Astrocyte of the spinal cord (primary cell): ENCODE data around the gene PHOSPHO2.

Source experiments
- DNase-seq: peaks from one replicate; pipeline ENCODE4 v3.0.0; 2011; ENCODE audit warnings: low read depth, low spot score
- H3K4me3 ChIP-seq: 2 replicates; pipeline ENCODE4 v1.5.1; 2011; ENCODE audit warnings: low read depth, mild to moderate bottlenecking, low read length, moderate library complexity
- CTCF ChIP-seq: IDR thresholded peaks from 2 replicates; pipeline ENCODE4 v1.5.1; 2012; ENCODE audit warnings: low read depth, mild to moderate bottlenecking, low read length, inconsistent platforms
- in situ Hi-C: cut with HindIII; loops from 2 replicates; pipeline ENCODE4 v1.10.0; 2017; ENCODE audit warnings: low sequenced_read_pairs

Gene PHOSPHO2

DNA sequence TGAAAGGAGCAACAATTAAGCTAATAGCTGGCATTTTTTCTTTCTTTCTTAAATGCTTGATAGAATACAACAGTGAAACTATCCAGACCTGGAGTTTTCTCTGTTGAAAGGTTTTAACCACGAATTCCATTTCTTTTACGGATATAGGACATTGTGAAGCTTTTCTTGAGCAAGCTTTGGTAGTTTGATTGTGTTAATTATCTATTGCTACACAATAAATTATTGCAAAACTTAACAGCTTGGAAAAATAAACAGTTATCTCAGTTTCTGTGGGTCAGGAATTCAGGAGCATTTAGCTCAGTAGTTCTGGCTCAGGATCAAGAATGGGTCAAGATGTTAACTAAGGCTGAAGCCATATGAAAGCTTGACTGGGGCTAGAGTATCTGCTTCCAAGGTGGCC lies 11.7 kb downstream of the PHOSPHO2 start:
- TF ChIP-seq CTCF, result no peak
- no peak for DNase-seq
- H3K4me3 ChIP-seq, result no peak overlapping the region
- in situ Hi-C loops, result no loop called here

GRCh38 chr2:169707626-169708025 lies 13.4 kb downstream of the PHOSPHO2 start:
- in situ Hi-C loops, result no loop called here
- no peak for TF ChIP-seq CTCF
- H3K4me3 ChIP-seq, result no peak overlapping the region
- DNase-seq, result no peak

DNA sequence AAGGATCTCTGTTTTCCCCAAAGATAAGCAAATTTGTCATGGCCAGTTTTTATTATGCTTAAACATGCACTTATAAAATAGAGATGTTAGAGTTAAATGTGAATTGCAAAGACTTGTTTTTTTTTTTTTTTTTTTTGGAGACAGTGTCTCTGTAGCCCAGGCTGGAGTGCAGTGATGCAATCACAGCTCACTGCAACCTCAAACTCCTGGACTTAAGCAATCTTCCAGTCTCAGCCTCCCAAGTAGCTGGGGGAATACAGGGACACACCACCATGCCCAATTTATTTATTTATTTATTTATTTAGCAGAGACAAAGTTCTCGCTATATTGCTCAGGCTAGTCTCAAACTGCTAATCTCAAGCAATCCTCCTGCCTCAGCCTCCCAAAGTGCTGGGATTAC lies 15.1 kb downstream of the PHOSPHO2 start:
- DNase-seq, result no peak
- in situ Hi-C loops, result no loop called here
- H3K4me3 ChIP-seq, result no peak overlapping the region
- no peak for TF ChIP-seq CTCF

- TF ChIP-seq CTCF, result no peak
- H3K4me3 ChIP-seq, result no peak overlapping the region
- in situ Hi-C loops, result no loop called here
- DNase-seq, result no peak
Observed at GRCh38 chr2:169709981-169710380, 15.7 kb downstream of the PHOSPHO2 start.

GRCh38 chr2:169711751-169712509 lies 17.7 kb downstream of the PHOSPHO2 start:
- H3K4me3 ChIP-seq, result no peak overlapping the region
- TF ChIP-seq CTCF, result no peak
- DNase-seq, result no peak
- in situ Hi-C loops, result no loop called here

- no peak for TF ChIP-seq CTCF
- H3K4me3 ChIP-seq, result no peak overlapping the region
- in situ Hi-C loops, result no loop called here
- DNase-seq, result no peak
Observed at GRCh38 chr2:169712791-169713227, 18.5 kb downstream of the PHOSPHO2 start.
